Glomerular endothelial cell (primary cell): ENCODE results near the gene ERC1. TPM values are rescaled to one million over a fixed set of nuclear protein-coding genes. Genes with fewer than 3 reads are reported as not detected.
A peak's percentile ranks its signal among the peaks of the same experiment; 100 is the strongest.

Source experiments
- DNase-seq: peaks from one replicate; pipeline ENCODE4 v3.0.0-alpha.2; 2011; ENCODE audit warnings: low read depth, low spot score; ENCODE audit errors: extremely low read depth
- total RNA-seq: library from RNA; depleted of rRNA; stranded (reverse); fragments of >200 nt; gene quantifications from 2 replicates; pipeline ENCODE4 v1.2.3, GENCODE V29; 2015

The ERC1 gene
- total RNA-seq, 1 donor from 2014 or later = 44.4 TPM

- no peak for DNase-seq
Observed at GRCh38 chr12:1280059-1280458, 289.0 kb downstream of the ERC1 start.

- no peak for DNase-seq
Observed at GRCh38 chr12:1281683-1282366, 290.8 kb downstream of the ERC1 start.

- no peak for DNase-seq
Observed at GRCh38 chr12:1282670-1283315, 291.8 kb downstream of the ERC1 start.

DNA sequence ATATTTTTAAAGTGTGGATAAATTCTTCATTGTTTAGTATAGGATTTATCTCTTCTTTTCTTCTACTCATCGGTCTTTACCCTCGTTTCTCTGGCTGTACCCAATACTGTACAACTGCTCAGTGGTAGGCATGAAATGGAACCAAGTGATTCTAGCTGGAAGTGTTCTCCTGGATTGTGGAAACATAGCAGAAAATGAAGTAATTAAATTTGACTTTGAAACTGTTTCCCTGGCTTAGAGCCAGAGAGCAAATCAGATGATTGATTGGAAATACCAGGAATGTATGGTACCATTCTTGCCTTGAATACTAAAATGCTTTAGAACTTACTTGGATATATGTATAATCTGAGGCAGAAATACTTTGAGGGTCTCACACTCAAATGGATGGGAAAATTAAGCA, 292.3 kb downstream of the ERC1 start:
- DNase-seq = no peak

- no peak for DNase-seq
Observed at GRCh38 chr12:1284611-1285010, 293.6 kb downstream of the ERC1 start.

GRCh38 chr12:1287446-1287975, 296.5 kb downstream of the ERC1 start:
- no peak for DNase-seq

DNA sequence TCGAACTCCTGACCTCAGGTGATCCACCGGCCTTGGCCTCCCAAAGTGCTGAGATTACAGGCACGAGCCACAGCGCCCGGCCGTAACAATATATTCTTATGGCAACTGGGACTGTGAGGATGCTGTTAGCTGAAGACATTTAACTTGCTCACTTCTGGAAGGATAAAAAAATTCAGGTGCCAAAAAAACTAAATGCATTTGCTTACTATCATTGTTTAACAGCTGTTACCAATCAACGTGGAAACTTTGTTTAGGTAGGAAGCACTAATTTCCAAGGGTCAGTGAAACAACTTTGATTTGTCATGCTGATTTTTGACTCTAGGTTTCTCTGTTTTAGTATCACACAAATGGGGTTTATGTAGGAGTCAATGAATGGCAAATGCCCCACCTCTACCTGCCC, 297.3 kb downstream of the ERC1 start:
- no peak for DNase-seq

DNA sequence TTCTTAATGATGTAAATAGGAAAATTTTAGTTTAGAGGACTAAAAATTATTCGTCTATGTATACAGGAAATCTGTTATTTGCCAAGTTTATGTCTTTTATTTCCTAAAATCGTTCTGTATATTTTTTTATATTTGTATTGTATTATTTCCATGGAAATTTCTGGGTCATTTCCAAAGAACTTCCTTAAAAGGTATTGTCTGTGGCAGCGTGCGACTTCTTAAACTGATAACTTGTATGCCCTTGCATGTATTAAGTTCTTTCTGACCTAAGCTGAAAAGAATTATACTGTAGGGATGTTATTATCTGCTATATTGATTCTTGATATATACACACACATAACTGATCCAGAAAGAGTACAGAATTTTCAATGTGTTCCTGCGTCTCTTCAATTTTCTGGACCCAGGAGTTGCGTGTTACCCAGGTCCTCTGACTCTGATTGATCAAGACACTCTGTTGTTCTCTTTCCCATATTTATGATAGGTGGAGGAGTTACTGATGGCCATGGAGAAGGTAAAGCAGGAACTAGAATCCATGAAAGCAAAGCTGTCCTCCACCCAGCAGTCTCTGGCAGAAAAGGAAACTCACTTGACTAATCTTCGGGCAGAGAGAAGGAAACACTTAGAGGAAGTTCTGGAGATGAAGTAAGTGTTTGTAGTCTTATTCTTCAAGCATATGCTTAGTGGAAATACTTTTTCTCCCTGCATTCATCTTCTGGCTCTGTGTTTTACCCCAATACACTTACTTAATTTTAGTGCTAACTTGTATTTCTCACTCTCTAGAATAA, 298.5 kb downstream of the ERC1 start:
- peak; percentile 63 for DNase-seq

DNA sequence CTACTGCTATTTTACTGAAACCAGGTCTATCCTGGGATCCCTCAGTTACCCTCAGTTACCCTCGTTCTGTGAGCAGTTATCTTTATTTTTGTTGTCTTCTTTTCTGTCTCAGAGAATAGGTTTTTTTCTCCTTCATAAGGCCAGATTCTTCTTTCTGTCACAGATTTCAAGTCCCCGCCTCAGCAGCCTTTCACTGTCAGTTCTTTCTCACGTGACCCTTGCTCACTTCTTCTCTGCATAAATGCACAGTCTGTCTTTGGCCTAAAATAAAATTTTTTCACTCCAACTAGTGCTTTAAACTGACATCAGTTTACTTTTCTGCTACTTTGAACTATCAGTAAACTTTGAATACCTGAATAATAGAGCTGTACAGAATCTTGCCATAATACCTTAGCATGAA, 299.7 kb downstream of the ERC1 start:
- DNase-seq = no peak

DNA sequence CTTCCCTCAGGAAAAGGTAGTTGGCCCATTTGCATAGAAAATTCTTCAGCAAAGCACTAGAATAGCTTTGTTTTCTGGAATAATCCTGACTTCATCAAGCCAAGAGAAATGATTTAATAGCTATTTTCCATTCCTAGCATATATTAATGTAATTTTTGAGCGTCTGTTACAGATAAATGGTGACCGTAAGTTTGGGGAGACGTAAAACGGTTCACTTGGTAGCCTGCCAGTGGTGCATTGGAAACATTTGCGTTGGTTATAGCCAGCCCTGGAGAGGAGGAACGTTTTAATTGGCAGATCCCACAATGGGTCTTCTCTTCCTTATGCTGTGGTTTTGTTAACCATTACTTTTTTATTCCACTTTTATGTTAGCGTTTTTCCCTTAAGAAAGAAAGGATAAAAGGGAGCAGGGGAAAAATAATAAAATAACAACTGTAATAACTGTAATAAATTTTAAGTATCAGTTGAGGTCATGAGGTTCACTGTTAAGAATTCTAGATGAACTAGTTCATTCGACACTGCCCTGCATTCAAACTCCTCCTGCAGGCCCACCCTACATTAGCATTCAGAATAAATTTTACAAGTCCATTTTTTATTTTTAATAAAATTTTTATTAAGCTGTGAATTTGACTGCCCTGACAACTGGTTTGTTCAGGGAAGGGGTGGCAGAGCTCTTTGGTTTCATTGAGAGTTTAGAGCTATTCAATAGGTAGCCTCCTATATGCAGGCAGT, 300.7 kb downstream of the ERC1 start:
- no peak for DNase-seq

DNA sequence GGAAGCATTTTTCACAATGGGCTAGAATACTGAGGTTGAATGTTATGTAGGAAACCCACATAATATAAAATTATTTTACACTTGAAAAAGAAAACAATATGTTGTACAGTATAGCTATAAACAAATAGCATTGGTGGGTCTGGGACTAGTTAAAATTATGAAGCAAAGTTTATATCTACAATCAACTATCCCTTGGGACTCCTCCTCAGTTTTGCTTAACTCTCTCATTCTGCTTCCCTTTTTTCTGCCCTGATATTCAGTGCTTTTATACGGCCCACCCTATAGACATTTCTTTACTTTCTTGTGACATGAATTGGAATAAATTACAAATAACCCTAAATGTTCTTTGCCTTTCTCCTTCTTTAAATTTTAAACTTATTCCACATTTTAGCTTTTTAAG, 302.9 kb downstream of the ERC1 start:
- no peak for DNase-seq

- no peak for DNase-seq
Observed at GRCh38 chr12:1297206-1297605, 306.2 kb downstream of the ERC1 start.

DNA sequence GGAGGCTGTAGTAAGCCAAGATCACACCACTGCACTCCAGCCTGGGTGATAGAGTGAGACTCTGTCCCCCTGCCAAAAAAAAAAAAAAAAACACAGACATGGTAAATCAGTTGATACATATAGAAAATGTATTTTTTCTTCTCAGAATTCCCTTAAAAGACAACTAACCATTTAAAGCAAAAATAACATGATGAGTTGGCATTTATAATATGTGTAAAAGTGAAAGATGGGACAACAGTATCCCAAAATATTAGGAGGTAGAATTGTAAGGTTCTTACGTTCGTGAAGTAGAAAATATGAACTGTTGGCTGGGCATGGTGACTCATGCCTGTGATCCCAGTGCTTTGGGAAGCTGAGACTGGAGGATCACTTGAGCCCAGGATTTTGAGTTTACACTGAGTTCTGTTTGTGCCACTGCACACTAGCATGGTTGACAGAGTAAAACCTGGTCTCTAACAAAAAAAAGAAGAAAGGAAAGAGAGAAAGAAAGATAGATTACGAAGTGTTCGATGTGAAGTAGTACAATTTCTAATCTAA, 306.7 kb downstream of the ERC1 start:
- DNase-seq = no peak

DNA sequence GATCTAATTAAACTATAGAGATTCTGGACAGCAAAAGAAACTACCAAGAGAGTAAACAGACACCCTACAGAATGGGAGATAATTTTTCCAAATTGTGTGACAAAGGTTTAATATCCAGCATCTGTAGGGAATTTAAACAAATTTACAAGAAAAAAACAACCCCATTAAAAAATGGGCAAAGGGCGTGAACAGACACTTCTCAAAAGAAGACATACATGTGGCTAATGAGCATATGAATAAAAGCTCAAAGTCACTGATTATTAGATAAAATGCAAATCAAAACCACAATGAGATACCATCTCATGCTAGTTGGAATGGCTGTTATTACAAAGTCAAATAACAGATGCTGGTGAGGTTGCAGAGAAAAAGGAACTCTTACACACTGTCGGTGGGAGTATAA, 309.4 kb downstream of the ERC1 start:
- no peak for DNase-seq

DNA sequence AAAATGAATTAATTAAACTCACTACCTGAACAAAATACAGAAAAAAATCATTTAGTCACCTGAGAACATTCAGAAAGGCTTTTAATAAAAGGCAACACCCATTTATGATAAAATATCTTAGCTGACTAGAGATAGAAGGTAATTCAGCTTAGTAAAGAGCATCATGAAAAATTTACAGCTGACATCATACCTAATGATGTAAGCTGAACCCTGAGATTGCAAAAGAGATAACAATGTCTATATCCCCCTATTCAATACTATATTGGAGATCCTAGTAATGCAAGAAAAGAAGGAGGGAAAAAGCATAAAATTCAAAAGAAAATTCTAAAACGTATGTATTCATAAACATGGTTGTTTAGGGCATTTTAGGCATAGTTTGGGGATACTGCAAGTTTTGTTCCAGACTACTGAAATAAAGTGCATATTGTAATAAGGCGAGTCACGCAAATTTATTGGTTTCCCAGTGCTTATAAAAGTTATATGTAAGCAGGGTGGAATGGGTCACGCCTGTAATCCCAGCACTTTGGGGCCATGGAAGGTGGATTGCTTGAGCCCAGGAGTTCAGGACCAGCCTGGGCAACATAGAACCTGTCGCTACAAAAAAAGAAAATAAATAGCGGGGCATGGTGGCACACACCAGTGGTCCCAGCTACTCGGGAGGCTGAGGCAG, 311.3 kb downstream of the ERC1 start:
- no peak for DNase-seq

DNA sequence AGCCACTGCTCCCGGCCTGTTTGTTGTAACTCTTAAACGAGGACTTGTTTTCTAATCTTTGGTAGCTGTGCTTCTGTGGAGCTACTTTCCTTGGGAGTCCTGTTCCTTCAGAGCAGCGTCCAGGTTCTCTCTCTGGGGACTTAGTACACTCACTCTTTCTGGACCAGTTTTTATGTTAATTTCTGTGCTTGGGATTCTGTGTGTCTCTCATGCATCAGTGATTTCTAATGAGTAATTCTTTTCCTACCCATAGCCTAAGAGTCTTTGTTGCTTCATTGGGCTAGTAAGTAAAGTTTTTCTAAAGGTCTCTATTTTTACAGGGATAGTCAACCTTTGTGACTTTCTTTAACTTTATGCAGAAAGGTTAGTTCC, 314.0 kb downstream of the ERC1 start:
- no peak for DNase-seq

- DNase-seq = no peak
Observed at GRCh38 chr12:1305791-1306500, 314.9 kb downstream of the ERC1 start.

GRCh38 chr12:1306817-1307216, 315.8 kb downstream of the ERC1 start:
- no peak for DNase-seq

- no peak for DNase-seq
Observed at GRCh38 chr12:1307796-1308195, 316.8 kb downstream of the ERC1 start.

DNA sequence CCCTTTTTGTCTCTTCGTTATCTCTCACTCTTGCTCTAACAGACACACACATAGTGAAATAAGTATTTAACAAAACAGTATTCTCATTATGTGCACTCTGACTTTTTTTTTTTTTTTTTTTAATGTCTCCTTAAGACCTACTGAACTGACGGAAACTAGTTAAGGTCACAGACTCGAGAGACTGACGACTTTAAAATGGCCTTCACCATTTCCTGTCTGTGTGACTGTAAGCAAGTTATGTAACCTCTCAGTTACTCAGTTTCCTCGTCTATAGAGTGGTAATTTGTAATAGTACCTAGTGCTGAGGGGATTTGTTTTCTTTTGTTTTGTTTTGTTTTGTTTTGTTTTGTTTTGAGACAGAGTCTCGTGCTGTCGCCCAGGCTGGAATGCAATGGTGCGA, 318.6 kb downstream of the ERC1 start:
- no peak for DNase-seq
